GM12878 (cell line): ENCODE data around the gene GRK2. TPM values are rescaled to one million over a fixed set of nuclear protein-coding genes. Genes with fewer than 3 reads are reported as not detected.
A peak's percentile ranks its signal among the peaks of the same experiment; 100 is the strongest.

ENCODE experiments used
- ATAC-seq: fragments of 200-7000 bp; cut with Tn5 transposase; 3 replicates; pipeline ENCODE4 v1.9.1; 2020; ENCODE audit warnings: mild to moderate bottlenecking, moderate library complexity
- BruUV-seq: library from RNA; stranded (reverse); fragments of 400-500 nt; replicated peaks from 2 replicates; lab custom pipeline; 2021; lab: Mats Ljungman, UMichigan
- CTCF ChIA-PET: fragments of 300-600 bp; sonication (Branson Sonifier 250); formaldehyde crosslinking; extraction: SDS; loops from one replicate; lab custom pipeline; 2021; ENCODE audit warnings: inconsistent platforms; lab: Yijun Ruan, JAX
- POLR2A ChIA-PET: fragments of 350-600 bp; formaldehyde crosslinking; extraction: SDS; loops from one replicate; lab custom pipeline; 2021; ENCODE audit warnings: inconsistent platforms; lab: Charles Lee
- RAD21 ChIA-PET: fragments of 300-600 bp; sonication (Branson Sonifier 250); formaldehyde crosslinking; loops from one replicate; lab custom pipeline; 2023; ENCODE audit warnings: antibody characterized with exemption; ENCODE audit not compliant: unreplicated experiment; lab: Charles Lee
- SMC1A ChIA-PET: fragments of 300-600 bp; sonication (Branson Sonifier 250); formaldehyde crosslinking; loops from one replicate; lab custom pipeline; 2023; ENCODE audit not compliant: unreplicated experiment, uncharacterized antibody; lab: Charles Lee
- DNase-seq: peaks from one replicate; pipeline ENCODE4 v3.0.0-alpha.2; 2011; ENCODE audit warnings: low read depth, low spot score
- FAIRE-seq: peaks from 3 replicates; lab custom pipeline; 2011; peaks lifted over from hg19 to GRCh38; lab: Jason Lieb, UNC
- H2AFZ ChIP-seq: 2 replicates; pipeline ENCODE4 v1.6.0; 2011; ENCODE audit warnings: low read depth, low read length, control low read depth; ENCODE audit not compliant: control insufficient read depth
- H3K27ac ChIP-seq: 2 replicates; pipeline ENCODE4 v1.5.1; 2011; ENCODE audit warnings: control low read depth; ENCODE audit not compliant: control insufficient read depth, insufficient read depth
- H3K27me3 ChIP-seq, 2 experiments: replicated peaks in 1 of 2; 2 replicates each; pipeline versions ENCODE4 v1.6.0 to v1.6.1; 2011; ENCODE audit warnings: low read length in 1 of 2; ENCODE audit not compliant: control insufficient read depth in 2 of 2, insufficient read depth in 2 of 2
- H3K36me3 ChIP-seq, 2 experiments: 2 replicates each; pipeline ENCODE4 v1.5.1; 2011; ENCODE audit warnings: low read length in 1 of 2; ENCODE audit not compliant: control insufficient read depth in 2 of 2, insufficient read depth in 2 of 2
- H3K4me1 ChIP-seq: 2 replicates; pipeline ENCODE4 v1.6.1; 2011; ENCODE audit warnings: mild to moderate bottlenecking, low read length, moderate library complexity, mixed read lengths; ENCODE audit not compliant: control insufficient read depth, insufficient read depth
- H3K4me2 ChIP-seq: 2 replicates; pipeline ENCODE4 v1.6.0; 2011; ENCODE audit warnings: control low read depth; ENCODE audit not compliant: control insufficient read depth, insufficient read depth
- H3K4me3 ChIP-seq: fragments of 200-600 bp; sonication (generic); 2 replicates; pipeline ENCODE4 v1.5.1; 2016
- H3K79me2 ChIP-seq: 2 replicates; pipeline ENCODE4 v1.6.0; 2011; ENCODE audit warnings: low read length; ENCODE audit not compliant: control insufficient read depth, insufficient read depth
- H3K9ac ChIP-seq: 2 replicates; pipeline ENCODE4 v1.8.0; 2011; ENCODE audit warnings: low read length, control low read depth, mixed read lengths; ENCODE audit not compliant: control insufficient read depth, insufficient read depth
- H3K9me3 ChIP-seq: replicated peaks from 3 replicates; pipeline ENCODE4 v1.5.1; 2011; ENCODE audit warnings: mild to moderate bottlenecking, low read length; ENCODE audit not compliant: control insufficient read depth, insufficient read depth
- H4K20me1 ChIP-seq: 2 replicates; pipeline ENCODE4 v1.6.0; 2011; ENCODE audit not compliant: control insufficient read depth, insufficient read depth
- CEBPZ ChIP-seq: fragments of 150-350 bp; IDR thresholded peaks from 2 replicates; pipeline ENCODE4 v1.6.1; 2016; ENCODE audit warnings: low read depth, low read length
- CREB1 ChIP-seq: IDR thresholded peaks from 2 replicates; pipeline ENCODE4 v1.6.1; 2012; ENCODE audit warnings: low read depth, mild to moderate bottlenecking, inconsistent platforms
- PBX3 ChIP-seq: IDR thresholded peaks from 2 replicates; pipeline ENCODE4 v1.6.1; 2011; ENCODE audit warnings: mild to moderate bottlenecking, low read depth, low read length, moderate library complexity; ENCODE audit not compliant: insufficient replicate concordance
- PKNOX1 ChIP-seq: fragments of 450-650 bp; IDR thresholded peaks from 2 replicates; pipeline ENCODE4 v1.6.1; 2016; ENCODE audit warnings: mild to moderate bottlenecking
- TARDBP ChIP-seq: IDR thresholded peaks from 2 replicates; pipeline ENCODE4 v1.6.1; 2016; ENCODE audit warnings: borderline replicate concordance
- WGBS: methylation state at CpG from one replicate; pipeline ENCODE4 v1.1.6; 2016; ENCODE audit warnings: low lambda C conversion rate; ENCODE audit not compliant: insufficient replicate concordance, insufficient coverage; ENCODE audit errors: missing lambda C conversion rate; 5-methylcytosine and 5-hydroxymethylcytosine counted together
- in situ Hi-C: fragments of 300-500 bp; cut with MboI; formaldehyde crosslinking; loops from 9 replicates; pipeline ENCODE4 v1.14.3; 2018; ENCODE audit warnings: mixed read lengths
- intact Hi-C: fragments of 100-400 bp; cut with micrococcal nuclease; formaldehyde crosslinking; loops from one replicate; pipeline ENCODE4 v1.14.2; 2022; ENCODE audit not compliant: unreplicated experiment
- polyA plus RNA-seq, 11 experiments: library from polyadenylated mRNA; depleted of rRNA in 4 of 11; unstranded in 6 of 11; stranded (reverse) in 5 of 11; fragments of >200 nt; fragmentation: Nextera tagmentation in 4 of 11; fragmentation: Illumina TruSeq in 1 of 11; extraction: Ambion mirVana in 4 of 11; extraction: Trizol in 1 of 11; gene quantifications; 1 replicate in 1 of 11; 2 replicates in 10 of 11; pipeline versions ENCODE4 v1.2.1 to v1.2.3, GENCODE V29; 2011 to 2016; ENCODE audit warnings: inconsistent platforms in 2 of 11, missing spikeins in 2 of 11, low read depth in 1 of 11
- total RNA-seq, 4 experiments: library from RNA; depleted of rRNA in 3 of 4; stranded (reverse); fragments of >200 nt in 3 of 4; fragmentation: Illumina TruSeq in 1 of 4; extraction: Trizol in 1 of 4; gene quantifications; 2 replicates each; pipeline versions ENCODE4 v1.2.1 to v1.2.3, GENCODE V29; 2013 to 2021
- TF ChIP-seq, protein P1 (sequence below): IDR thresholded peaks from 2 replicates; pipeline ENCODE4 v1.6.1; 2011; ENCODE audit warnings: low read depth, low read length, improper control_type of control experiment, borderline replicate concordance

GRK2 gene
- total and polyA plus RNA-seq, 10 of the 15 experiments (the other 5 are each of a cell fraction or from before 2014, with no cell fraction given) = 1.0 to 160 (median 66.1) TPM

GRCh38 chr11:67278939-67279588 lies 12.8 kb downstream of the GRK2 start:
- no peak overlapping the region for H3K4me2 ChIP-seq
- no peak for FAIRE-seq
- 77% methylated on average over 10 of the region's 14 CpGs for WGBS
- ChIA-PET SMC1A (interaction anchor here (1.5 to 1.9 kb wide), 2 partner anchors 9 to 38 kb away, joined by 4 to 9 read pairs; no protein-coding TSS in a partner anchor), RAD21 (no interaction called here), POLR2A (interaction anchor here (0.5 to 1.7 kb wide), 3 partner anchors 11 to 154 kb away, joined by 3 to 8 read pairs (median 5); partner anchors contain the start of gene POLD4)
- H3K27me3 ChIP-seq = no peaks in the 10 kb centered on the region
- in situ Hi-C loops = no loop called here
- H3K4me1 ChIP-seq = peaks cover 33% of the 10 kb centered on the region
- no peak overlapping the region for H3K4me3 ChIP-seq
- H3K9ac ChIP-seq = peak overlapping the region; percentile 20; the same call in 1 of the 2 replicates
- DNase-seq = no peak
- ATAC-seq = no peak
- no TSS peak for BruUV-seq
- H2AFZ ChIP-seq = no peak overlapping the region
- peaks cover 50% of the 10 kb centered on the region for H3K79me2 ChIP-seq
- TF ChIP-seq PKNOX1 (no peak), CEBPZ (no peak), TARDBP (no peak), CREB1 (no peak), PBX3 (no peak)
- TF ChIP-seq, protein P1, sequence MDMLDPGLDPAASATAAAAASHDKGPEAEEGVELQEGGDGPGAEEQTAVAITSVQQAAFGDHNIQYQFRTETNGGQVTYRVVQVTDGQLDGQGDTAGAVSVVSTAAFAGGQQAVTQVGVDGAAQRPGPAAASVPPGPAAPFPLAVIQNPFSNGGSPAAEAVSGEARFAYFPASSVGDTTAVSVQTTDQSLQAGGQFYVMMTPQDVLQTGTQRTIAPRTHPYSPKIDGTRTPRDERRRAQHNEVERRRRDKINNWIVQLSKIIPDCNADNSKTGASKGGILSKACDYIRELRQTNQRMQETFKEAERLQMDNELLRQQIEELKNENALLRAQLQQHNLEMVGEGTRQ = no peak
- TF ChIP-seq, all 136 proteins: peak for 0
- intact Hi-C loops = no loop called here
- Histone ChIP-seq H3K36me3 (peaks cover 31 to 68% of the 10 kb centered on the region in 2 experiments), H3K9me3 (no peaks in the 10 kb centered on the region), H4K20me1 (no peaks in the 10 kb centered on the region), H3K27ac (peak overlapping the region; percentile 99; the same call in 1 of the 2 replicates)
- CTCF ChIA-PET = interaction anchor here (1.5 kb wide), 1 partner anchor 72 kb away, joined by 4 read pairs; no protein-coding TSS in a partner anchor
